Activated naive CD4-positive, alpha-beta T cell treated with Interleukin-2 at 50 U/mL for 16 hours (primary cell): Measurements from ENCODE around the gene TUBA8.
"Not testable (repeated sequence)": the region's sequence is repeated elsewhere in the genome, so short reads cannot be mapped to it uniquely, and the experiment has no call there.

Experiments
- DNase-seq: peaks from one replicate; pipeline ENCODE4 v3.0.0-alpha.2; 2020

TUBA8 gene

GRCh38 chr22:18130699-18131429 lies 20.3 kb downstream of the TUBA8 start:
- no peak for DNase-seq

- DNase-seq, result no peak
These were observed 22.8 kb downstream of the TUBA8 start for GRCh38 chr22:18133452-18133851.

GRCh38 chr22:18136563-18137320 lies 26.1 kb downstream of the TUBA8 start:
- DNase-seq, result no peak

- not testable (repeated sequence) for DNase-seq
These were observed 30.4 kb downstream of the TUBA8 start for GRCh38 chr22:18141004-18141403.

GRCh38 chr22:18144105-18144504 lies 33.5 kb downstream of the TUBA8 start:
- no peak for DNase-seq

- no peak for DNase-seq
These were observed 35.2 kb downstream of the TUBA8 start for GRCh38 chr22:18145676-18146388.

GRCh38 chr22:18146389-18146753 lies 35.8 kb downstream of the TUBA8 start:
- DNase-seq, result no peak

GRCh38 chr22:18147791-18148190 lies 37.2 kb downstream of the TUBA8 start:
- no peak for DNase-seq

GRCh38 chr22:18148293-18148965 lies 37.8 kb downstream of the TUBA8 start:
- no peak for DNase-seq

GRCh38 chr22:18152519-18152918 lies 41.9 kb downstream of the TUBA8 start:
- DNase-seq, result peak; percentile 34

GRCh38 chr22:18154821-18155390 lies 44.3 kb downstream of the TUBA8 start:
- no peak for DNase-seq

GRCh38 chr22:18155546-18155945 lies 44.9 kb downstream of the TUBA8 start:
- DNase-seq, result not testable (repeated sequence)

GRCh38 chr22:18156878-18157713 lies 46.5 kb downstream of the TUBA8 start:
- DNase-seq, result peak; percentile 45

GRCh38 chr22:18157714-18158028 lies 47.1 kb downstream of the TUBA8 start:
- no peak for DNase-seq

GRCh38 chr22:18160641-18161040 lies 50.0 kb downstream of the TUBA8 start:
- not testable (repeated sequence) for DNase-seq

GRCh38 chr22:18163843-18164242 lies 53.2 kb downstream of the TUBA8 start:
- not testable (repeated sequence) for DNase-seq

- not testable (repeated sequence) for DNase-seq
These were observed 54.0 kb downstream of the TUBA8 start for GRCh38 chr22:18164584-18164983.

GRCh38 chr22:18165356-18165755 lies 54.7 kb downstream of the TUBA8 start:
- not testable (repeated sequence) for DNase-seq

- not testable (repeated sequence) for DNase-seq
These were observed 59.7 kb downstream of the TUBA8 start for GRCh38 chr22:18170284-18170683.

GRCh38 chr22:18172203-18172602 lies 61.6 kb downstream of the TUBA8 start:
- not testable (repeated sequence) for DNase-seq

- DNase-seq, result not testable (repeated sequence)
These were observed 62.2 kb downstream of the TUBA8 start for GRCh38 chr22:18172776-18173175.

GRCh38 chr22:18173441-18173840 lies 62.8 kb downstream of the TUBA8 start:
- DNase-seq, result not testable (repeated sequence)
